Mucosa of descending colon (tissue), 3 donors: ENCODE results near the gene CERS4. TPM values are rescaled to one million over a fixed set of nuclear protein-coding genes. Genes with fewer than 3 reads are reported as not detected.
"Not testable (repeated sequence)": the region's sequence is repeated elsewhere in the genome, so short reads cannot be mapped to it uniquely, and the experiment has no call there.

Source experiments
- ATAC-seq: fragments of 200-7000 bp; cut with Tn5 transposase; one replicate; pipeline ENCODE4 v1.9.1; 2020; ENCODE audit warnings: mild to moderate bottlenecking, moderate library complexity
- DNase-seq, 3 donors: peaks; one replicate each; pipeline ENCODE4 v3.0.0-alpha.2; 2020
- H3K36me3 ChIP-seq: fragments of 200-600 bp; one replicate; pipeline ENCODE4 v1.8.0; 2021; ENCODE audit warnings: low read depth, mild to moderate bottlenecking
- H3K4me1 ChIP-seq: fragments of 200-600 bp; one replicate; pipeline ENCODE4 v1.8.0; 2021; ENCODE audit warnings: low read depth, mild to moderate bottlenecking
- H3K4me3 ChIP-seq: fragments of 200-600 bp; one replicate; pipeline ENCODE4 v1.8.0; 2021; ENCODE audit warnings: mild to moderate bottlenecking
- H3K9me3 ChIP-seq: fragments of 200-600 bp; one replicate; pipeline ENCODE4 v1.8.0; 2021; ENCODE audit warnings: mild to moderate bottlenecking
- intact Hi-C, 2 donors: fragments of 100-400 bp; cut with DNase I in 1 of 2; cut with micrococcal nuclease in 1 of 2; formaldehyde crosslinking; loops; one replicate each; pipeline versions ENCODE4 v1.11.0 to v1.11.1; 2022; cut with DNase I, micrococcal nuclease
- total RNA-seq, 3 donors: library from RNA; stranded (reverse); fragmentation: NEBNext Ultra II Directional in 2 of 3; extraction: Animal tissue kit (Norgen Biotek cat#: 25700) in 2 of 3; gene quantifications; one replicate each; pipeline versions ENCODE4 v1.2.1 to v1.2.4, GENCODE V29; 2021 to 2023
- TF ChIP-seq, protein P1 (sequence below): fragments of 200-600 bp; IDR thresholded peaks from one replicate; pipeline ENCODE4 v1.8.0; 2022; ENCODE audit warnings: antibody characterized with exemption, mild to moderate bottlenecking
- donor health status: DM: no; HTN: no; CAD: no; lungs with moderate emphysema.
- donor health status: DM: no; HTN: no; CAD: no.
- donor health status: DM: no; HTN: yes; CAD: no.

Gene CERS4
- total RNA-seq, 3 donors from 2014 or later = 3.1 to 37.1 (median 4.2) TPM

DNA sequence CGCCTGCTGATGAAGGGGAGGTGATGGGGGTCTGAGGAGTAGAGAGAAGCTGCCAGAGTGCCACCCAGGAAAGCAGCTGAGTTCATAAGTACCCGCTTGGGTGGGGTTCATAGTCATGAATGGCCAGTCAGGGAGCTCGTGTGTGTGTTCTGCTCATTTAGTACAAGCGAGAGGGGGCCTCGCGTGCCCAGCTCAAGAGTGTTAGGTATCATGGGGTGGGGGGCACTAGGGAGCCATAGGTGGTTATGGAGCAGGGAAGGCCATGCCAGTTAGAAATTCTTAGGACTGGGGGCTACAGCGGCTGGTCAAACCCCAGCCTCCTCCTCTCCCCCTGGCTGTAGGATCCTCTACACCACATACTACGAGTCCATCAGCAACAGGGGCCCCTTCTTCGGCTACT, 52.2 kb downstream of the CERS4 start:
- H3K36me3 ChIP-seq = no peaks in the 10 kb centered on the region
- peak in 1 of 3 donors; percentile 10 for DNase-seq
- intact Hi-C loops = no loop called here
- H3K4me3 ChIP-seq = no peak overlapping the region
- TF ChIP-seq, protein P1, sequence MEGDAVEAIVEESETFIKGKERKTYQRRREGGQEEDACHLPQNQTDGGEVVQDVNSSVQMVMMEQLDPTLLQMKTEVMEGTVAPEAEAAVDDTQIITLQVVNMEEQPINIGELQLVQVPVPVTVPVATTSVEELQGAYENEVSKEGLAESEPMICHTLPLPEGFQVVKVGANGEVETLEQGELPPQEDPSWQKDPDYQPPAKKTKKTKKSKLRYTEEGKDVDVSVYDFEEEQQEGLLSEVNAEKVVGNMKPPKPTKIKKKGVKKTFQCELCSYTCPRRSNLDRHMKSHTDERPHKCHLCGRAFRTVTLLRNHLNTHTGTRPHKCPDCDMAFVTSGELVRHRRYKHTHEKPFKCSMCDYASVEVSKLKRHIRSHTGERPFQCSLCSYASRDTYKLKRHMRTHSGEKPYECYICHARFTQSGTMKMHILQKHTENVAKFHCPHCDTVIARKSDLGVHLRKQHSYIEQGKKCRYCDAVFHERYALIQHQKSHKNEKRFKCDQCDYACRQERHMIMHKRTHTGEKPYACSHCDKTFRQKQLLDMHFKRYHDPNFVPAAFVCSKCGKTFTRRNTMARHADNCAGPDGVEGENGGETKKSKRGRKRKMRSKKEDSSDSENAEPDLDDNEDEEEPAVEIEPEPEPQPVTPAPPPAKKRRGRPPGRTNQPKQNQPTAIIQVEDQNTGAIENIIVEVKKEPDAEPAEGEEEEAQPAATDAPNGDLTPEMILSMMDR = no peak
- no peaks in the 10 kb centered on the region for H3K4me1 ChIP-seq
- ATAC-seq = no peak
- H3K9me3 ChIP-seq = no peaks in the 10 kb centered on the region

- no peaks in the 10 kb centered on the region for H3K36me3 ChIP-seq
- intact Hi-C loops = no loop called here
- TF ChIP-seq, protein P1 = no peak
- ATAC-seq = no peak
- H3K9me3 ChIP-seq = no peaks in the 10 kb centered on the region
- H3K4me3 ChIP-seq = no peak overlapping the region
- H3K4me1 ChIP-seq = no peaks in the 10 kb centered on the region
- peak in 1 of 3 donors; percentile 20 for DNase-seq
These were observed 52.7 kb downstream of the CERS4 start for GRCh38 chr19:8261881-8262280.

- no peak for ATAC-seq
- Histone ChIP-seq H3K36me3 (no peaks in the 10 kb centered on the region), H3K4me3 (no peak overlapping the region), H3K4me1 (no peaks in the 10 kb centered on the region), H3K9me3 (no peaks in the 10 kb centered on the region)
- TF ChIP-seq, protein P1 = no peak
- peak in 1 of 3 donors; percentile 15 for DNase-seq
- intact Hi-C loops = no loop called here
These were observed 53.3 kb downstream of the CERS4 start for GRCh38 chr19:8262431-8262830.

GRCh38 chr19:8264248-8264647, 55.1 kb downstream of the CERS4 start:
- H3K4me3 ChIP-seq, H3K4me1 ChIP-seq, H3K9me3 ChIP-seq, ATAC-seq, H3K36me3 ChIP-seq, intact Hi-C loops: not testable (repeated sequence)
- DNase-seq = peak in 1 of 3 donors; percentile 3

DNA sequence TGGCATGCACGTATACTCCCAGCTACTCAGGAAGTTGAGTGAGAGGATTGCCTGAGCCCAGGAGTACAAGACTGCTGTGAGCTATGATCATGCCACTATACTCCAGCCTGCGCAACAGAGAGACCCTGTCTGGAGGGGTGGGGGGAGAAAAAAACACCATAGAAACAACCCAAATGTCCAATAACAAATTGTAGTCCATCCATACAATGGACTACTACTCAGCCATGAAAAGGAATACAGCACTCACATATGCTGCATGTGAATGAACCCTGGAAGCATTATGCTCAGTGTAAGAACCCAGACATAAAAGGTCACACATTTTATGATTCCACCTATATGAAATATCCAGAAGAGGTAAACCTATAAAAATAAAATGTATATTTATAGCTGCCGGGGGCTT, 56.7 kb downstream of the CERS4 start:
- DNase-seq = no peak
- H3K4me1 ChIP-seq = peaks cover 4% of the 10 kb centered on the region
- intact Hi-C loops = no loop called here

DNA sequence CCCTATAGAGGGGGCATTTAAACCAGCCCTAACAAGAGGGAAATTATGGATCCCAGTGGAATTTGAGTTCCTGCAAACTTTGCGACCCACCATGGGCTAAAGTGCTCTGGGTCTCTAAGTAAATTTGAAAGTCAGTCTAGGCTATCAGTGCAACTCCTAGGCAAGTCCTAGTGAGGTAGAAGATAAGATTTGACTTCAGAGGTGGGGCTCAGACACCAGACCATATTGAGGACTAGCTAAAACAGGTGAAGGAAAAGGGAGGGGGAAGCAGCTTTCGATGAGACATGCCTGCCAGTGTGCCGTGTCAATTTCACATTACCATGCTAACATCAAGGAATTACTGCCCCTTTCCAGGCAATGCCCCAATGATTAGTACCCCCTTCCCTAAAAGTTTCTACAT, 60.6 kb downstream of the CERS4 start:
- Histone ChIP-seq H3K4me3 (no peak overlapping the region), H3K9me3 (no peaks in the 10 kb centered on the region), H3K4me1 (peaks cover 4% of the 10 kb centered on the region), H3K36me3 (no peaks in the 10 kb centered on the region)
- TF ChIP-seq, protein P1 = no peak
- no peak for DNase-seq
- ATAC-seq = no peak
- intact Hi-C loops = no loop called here

More for the DNA sequence above, 56.7 kb downstream of the CERS4 start:
- no peak overlapping the region for H3K4me3 ChIP-seq
- no peaks in the 10 kb centered on the region for H3K36me3 ChIP-seq
- no peak for ATAC-seq
- TF ChIP-seq, protein P1 = no peak
- no peaks in the 10 kb centered on the region for H3K9me3 ChIP-seq

DNA sequence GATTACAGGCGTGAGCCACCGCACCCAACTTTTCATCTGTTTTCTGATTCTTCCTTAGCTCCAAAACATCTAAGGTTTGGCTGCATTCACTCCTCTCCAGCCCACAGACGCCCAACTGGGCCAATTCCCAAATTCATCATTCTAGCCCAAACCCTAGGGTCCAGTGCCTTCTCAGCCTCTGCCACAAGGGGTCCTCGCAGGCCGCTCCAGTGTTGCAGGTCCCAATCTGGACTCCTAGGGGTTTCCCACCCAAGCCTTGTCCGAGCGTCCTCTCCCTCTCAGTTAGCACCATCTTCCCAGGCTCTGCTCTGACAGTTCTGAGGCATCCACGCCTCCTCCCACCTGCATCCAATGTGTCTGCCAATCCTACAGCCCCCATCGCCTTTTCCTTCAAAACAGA, 67.3 kb downstream of the CERS4 start:
- H3K36me3 ChIP-seq, H3K9me3 ChIP-seq, intact Hi-C loops, H3K4me1 ChIP-seq, H3K4me3 ChIP-seq, DNase-seq: not testable (repeated sequence)
- peak; percentile 72 for ATAC-seq

- peak; percentile 58 for ATAC-seq
- DNase-seq, H3K36me3 ChIP-seq, H3K4me3 ChIP-seq, H3K9me3 ChIP-seq, intact Hi-C loops, H3K4me1 ChIP-seq: not testable (repeated sequence)
These were observed 82.2 kb downstream of the CERS4 start for GRCh38 chr19:8291337-8291736.
